AG04450 (cell line): ENCODE data around the gene OSBPL1A. TPM values are rescaled to one million over a fixed set of nuclear protein-coding genes. Genes with fewer than 3 reads are reported as not detected.

Experiments
- CTCF ChIA-PET: fragments of 300-600, 350-600 bp; formaldehyde crosslinking; extraction: SDS; loops from one replicate; lab custom pipeline; 2022; ENCODE audit warnings: antibody characterized with exemption, inconsistent platforms; lab: Charles Lee
- POLR2A ChIA-PET: fragments of 350-600 bp; formaldehyde crosslinking; extraction: SDS; loops from one replicate; lab custom pipeline; 2021; ENCODE audit warnings: antibody characterized with exemption, inconsistent platforms; lab: Yijun Ruan, JAX
- DNase-seq: peaks from one replicate; pipeline ENCODE4 v3.0.0-alpha.2; 2011; ENCODE audit warnings: low read depth, low spot score
- H3K27ac ChIP-seq: one replicate; pipeline ENCODE4 v1.5.1; 2012; ENCODE audit warnings: low read depth, low read length, control low read depth
- H3K27me3 ChIP-seq: one replicate; pipeline ENCODE4 v1.6.0; 2012; ENCODE audit warnings: low read length; ENCODE audit not compliant: control insufficient read depth, insufficient read depth
- H3K4me3 ChIP-seq: 2 replicates; pipeline ENCODE4 v1.5.1; 2011; ENCODE audit warnings: mild to moderate bottlenecking, low read depth, low read length, control low read depth
- H3K9me3 ChIP-seq: 2 replicates; pipeline ENCODE4 v1.5.1; 2012; ENCODE audit warnings: low read length; ENCODE audit not compliant: control insufficient read depth, insufficient read depth
- CTCF ChIP-seq: IDR thresholded peaks from 2 replicates; pipeline ENCODE4 v1.5.1; 2011; ENCODE audit warnings: low read depth, low read length, control low read depth, inconsistent platforms
- polyA plus RNA-seq: library from polyadenylated mRNA; depleted of rRNA; stranded (reverse); fragments of >200 nt; gene quantifications from 2 replicates; pipeline ENCODE4 v1.2.3, GENCODE V29; 2011

OSBPL1A gene
- polyA plus RNA-seq, 1 experiment, result 56.1 TPM

- Histone ChIP-seq H3K27ac (no peak overlapping the region), H3K4me3 (no peak overlapping the region), H3K27me3 (peaks cover 11% of the 10 kb centered on the region), H3K9me3 (no peaks in the 10 kb centered on the region)
- DNase-seq, result no peak
- no peak for TF ChIP-seq CTCF
- POLR2A ChIA-PET, result interaction anchor here (0.6 kb wide), 1 partner anchor 694 kb away, joined by 5 read pairs; no protein-coding TSS in a partner anchor
- CTCF ChIA-PET, result interaction anchor here (0.6 to 0.9 kb wide), 2 partner anchors 31 to 102 kb away, joined by 3 to 4 read pairs; no protein-coding TSS in a partner anchor
These were observed 5.5 kb upstream of the OSBPL1A start for GRCh38 chr18:24403076-24403475.

DNA sequence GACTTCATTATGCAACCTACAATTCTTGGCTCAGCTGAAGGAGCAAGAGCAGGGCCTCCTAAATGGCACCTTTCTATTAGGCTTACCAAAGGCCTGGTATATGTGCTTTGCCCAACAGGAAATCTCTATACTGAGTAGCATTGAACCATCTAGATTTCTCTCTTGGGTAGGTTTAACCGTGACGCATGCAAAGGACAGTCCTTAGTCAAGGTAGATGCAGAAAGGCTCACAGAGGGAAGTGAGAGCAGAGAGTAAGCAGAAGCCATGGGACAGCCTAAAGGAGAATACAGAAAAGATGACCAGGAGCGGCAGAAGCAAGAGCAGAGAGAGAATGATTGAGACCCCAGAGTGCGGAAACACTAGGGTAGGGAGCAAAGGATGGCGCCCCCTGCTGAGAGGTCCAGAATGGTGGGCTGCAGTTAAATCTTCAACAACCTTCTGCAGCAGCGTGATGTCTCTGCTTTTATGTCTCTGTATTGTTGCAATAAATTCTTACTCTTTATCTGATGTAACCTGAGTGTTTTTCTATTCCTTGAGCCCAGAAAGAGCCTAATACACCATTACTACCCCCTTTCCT is 4.7 kb upstream of the OSBPL1A start:
- DNase-seq, result no peak
- peaks cover 11% of the 10 kb centered on the region for H3K27me3 ChIP-seq
- CTCF ChIA-PET, result no interaction called here
- POLR2A ChIA-PET, result no interaction called here
- H3K9me3 ChIP-seq, result no peaks in the 10 kb centered on the region
- no peak overlapping the region for H3K27ac ChIP-seq
- TF ChIP-seq CTCF, result peak; percentile 26; the same call in 1 of the 2 replicates
- H3K4me3 ChIP-seq, result no peak overlapping the region

GRCh38 chr18:24400587-24400986 is 3.0 kb upstream of the OSBPL1A start:
- Histone ChIP-seq H3K4me3 (no peak overlapping the region), H3K9me3 (no peaks in the 10 kb centered on the region), H3K27me3 (peaks cover 4% of the 10 kb centered on the region), H3K27ac (no peak overlapping the region)
- no peak for DNase-seq
- ChIA-PET POLR2A (no interaction called here), CTCF (interaction anchor here (1.8 kb wide), 1 partner anchor 41 kb away, joined by 5 read pairs; no protein-coding TSS in a partner anchor)
- TF ChIP-seq CTCF, result no peak

DNA sequence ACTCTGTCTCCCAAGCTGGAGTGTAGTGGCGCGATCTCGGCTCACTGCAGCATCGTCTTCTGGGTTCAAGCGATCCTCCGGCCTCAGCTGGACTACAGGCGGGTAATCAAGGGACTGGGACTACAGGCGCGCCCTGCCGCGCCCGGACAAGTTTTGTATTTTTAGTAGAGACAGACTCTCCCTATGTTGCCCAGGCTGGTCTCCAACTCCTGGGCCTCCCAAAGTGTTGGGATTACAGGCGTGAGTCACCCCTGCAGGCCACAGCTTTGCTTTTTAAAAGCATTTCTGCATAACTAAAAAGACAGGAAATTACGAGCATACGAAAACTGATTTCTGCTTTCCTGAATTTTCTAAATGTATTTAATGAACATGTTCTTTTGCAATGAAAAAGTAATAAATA is 916 bp upstream of the OSBPL1A start:
- H3K4me3 ChIP-seq, result no peak overlapping the region
- POLR2A ChIA-PET, result interaction anchor here (0.7 to 2.0 kb wide), 3 partner anchors 28 to 554 kb away, joined by 3 to 15 read pairs (median 3); partner anchors contain the start of genes CABYR and IMPACT
- H3K27ac ChIP-seq, result no peak overlapping the region
- no peaks in the 10 kb centered on the region for H3K27me3 ChIP-seq
- CTCF ChIA-PET, result interaction anchor here (0.6 kb wide), 1 partner anchor 14 kb away, joined by 3 read pairs; no protein-coding TSS in a partner anchor
- DNase-seq, result no peak
- H3K9me3 ChIP-seq, result no peaks in the 10 kb centered on the region
- no peak for TF ChIP-seq CTCF

DNA sequence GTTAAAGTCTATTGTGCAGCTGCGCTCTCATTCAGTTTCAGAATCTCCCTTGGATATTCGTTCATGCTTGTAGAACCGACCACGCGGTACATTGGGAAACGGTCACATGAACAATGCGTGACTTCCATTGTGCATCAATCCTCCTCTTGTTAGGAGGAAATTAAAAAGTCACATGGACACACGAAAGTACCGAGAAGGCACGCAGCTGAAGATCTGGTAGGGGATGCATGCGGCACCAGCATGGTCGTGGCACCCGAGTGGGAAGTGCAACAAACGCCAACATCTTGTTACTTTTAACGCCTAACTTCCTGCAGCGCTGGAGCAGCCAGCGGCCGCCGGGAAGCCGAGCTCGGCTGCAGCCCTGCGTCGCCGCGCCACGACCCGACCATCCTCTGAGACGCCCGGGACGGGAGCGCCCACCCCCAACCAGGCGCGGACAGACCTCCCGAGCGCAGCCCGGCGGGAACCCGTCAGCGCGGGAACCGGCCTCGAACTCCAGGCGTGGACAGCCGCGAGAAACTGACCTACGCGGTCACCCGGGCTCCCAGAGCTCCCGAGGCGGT is 412 bp downstream of the OSBPL1A start:
- peak overlapping the region; percentile 39 for H3K27ac ChIP-seq
- no peaks in the 10 kb centered on the region for H3K27me3 ChIP-seq
- peak; percentile 21 for DNase-seq
- peak overlapping the region; percentile 84 for H3K4me3 ChIP-seq
- ChIA-PET CTCF (interaction anchor here (0.6 to 1.2 kb wide), 4 partner anchors 16 to 955 kb away, joined by 3 to 7 read pairs (median 4); partner anchors contain the start of gene ZNF521), POLR2A (interaction anchor here (1.3 to 2.0 kb wide), 3 partner anchors 30 to 258 kb away, joined by 6 to 15 read pairs (median 15); partner anchors contain the start of genes CABYR and IMPACT)
- H3K9me3 ChIP-seq, result no peaks in the 10 kb centered on the region
- TF ChIP-seq CTCF, result no peak
